Activated CD4-positive, CD25-positive, alpha-beta regulatory T cell (primary cell): ENCODE results near the gene NBAS.
"Not testable (repeated sequence)": the region's sequence is repeated elsewhere in the genome, so short reads cannot be mapped to it uniquely, and the experiment has no call there.

Experiments used
- DNase-seq, 4 experiments: peaks; one replicate each; lab custom pipeline; 2025; lab: John Stamatoyannopoulos, UW

The NBAS gene

GRCh38 chr2:15460112-15460620 is 101.0 kb downstream of the NBAS start:
- DNase-seq = no peak

- DNase-seq = no peak
Observed at GRCh38 chr2:15458277-15458676, 102.9 kb downstream of the NBAS start.

GRCh38 chr2:15457868-15458267 is 103.3 kb downstream of the NBAS start:
- DNase-seq = no peak

- no peak for DNase-seq
Observed at GRCh38 chr2:15456352-15456751, 104.8 kb downstream of the NBAS start.

- no peak for DNase-seq
Observed at GRCh38 chr2:15450808-15451207, 110.3 kb downstream of the NBAS start.

- no peak for DNase-seq
Observed at GRCh38 chr2:15449556-15450236, 111.4 kb downstream of the NBAS start.

- DNase-seq = no peak
Observed at GRCh38 chr2:15448250-15448839, 112.8 kb downstream of the NBAS start.

- no peak for DNase-seq
Observed at GRCh38 chr2:15447381-15447780, 113.8 kb downstream of the NBAS start.

- no peak for DNase-seq
Observed at GRCh38 chr2:15446961-15447360, 114.2 kb downstream of the NBAS start.

- DNase-seq = no peak
Observed at GRCh38 chr2:15445891-15446562, 115.1 kb downstream of the NBAS start.

GRCh38 chr2:15439768-15440524 is 121.2 kb downstream of the NBAS start:
- not testable (repeated sequence) for DNase-seq

- not testable (repeated sequence) for DNase-seq
Observed at GRCh38 chr2:15439366-15439765, 121.8 kb downstream of the NBAS start.

- no peak for DNase-seq
Observed at GRCh38 chr2:15436195-15436594, 124.9 kb downstream of the NBAS start.

GRCh38 chr2:15435474-15435873 is 125.7 kb downstream of the NBAS start:
- DNase-seq = no peak

- DNase-seq = no peak
Observed at GRCh38 chr2:15432642-15433256, 128.4 kb downstream of the NBAS start.

GRCh38 chr2:15429032-15429431 is 132.1 kb downstream of the NBAS start:
- no peak for DNase-seq

GRCh38 chr2:15427987-15428386 is 133.1 kb downstream of the NBAS start:
- no peak for DNase-seq

- DNase-seq = no peak
Observed at GRCh38 chr2:15426606-15427005, 134.5 kb downstream of the NBAS start.

GRCh38 chr2:15425712-15426111 is 135.4 kb downstream of the NBAS start:
- DNase-seq = no peak

GRCh38 chr2:15421753-15422152 is 139.4 kb downstream of the NBAS start:
- DNase-seq = no peak

GRCh38 chr2:15415748-15416147 is 145.4 kb downstream of the NBAS start:
- DNase-seq = no peak

GRCh38 chr2:15412779-15413178 is 148.4 kb downstream of the NBAS start:
- DNase-seq = no peak
